Heart left ventricle (tissue), 16 donors: ENCODE measurements around the gene MS4A15. TPM values are rescaled to one million over a fixed set of nuclear protein-coding genes. Genes with fewer than 3 reads are reported as not detected.
A peak's percentile ranks its signal among the peaks of the same experiment; 100 is the strongest.

Source experiments
- ATAC-seq, 4 donors: fragments of 200-7000 bp; cut with Tn5 transposase; one replicate each; pipeline ENCODE4 v1.9.1; 2020 to 2022; ENCODE audit warnings: moderate library complexity in 4 of 4, mild to moderate bottlenecking in 3 of 4, moderate number of reproducible peaks in 1 of 4
- DNase-seq, 5 donors: peaks; one replicate each; pipeline ENCODE4 v3.0.0-alpha.2; 2020
- H3K27ac ChIP-seq, 12 donors: fragments of 200-600 bp; sonication (generic) in 4 of 12; one replicate each; pipeline versions ENCODE4 v1.5.0 to v1.8.0; 2016 to 2022; ENCODE audit warnings: mild to moderate bottlenecking in 2 of 12
- H3K27me3 ChIP-seq, 9 donors: fragments of 200-600 bp; sonication (generic) in 2 of 9; one replicate each; pipeline versions ENCODE4 v1.5.1 to v1.8.0; 2016 to 2022; ENCODE audit warnings: mild to moderate bottlenecking in 3 of 9
- H3K36me3 ChIP-seq, 9 donors: fragments of 200-600 bp; sonication (generic) in 2 of 9; one replicate each; pipeline versions ENCODE4 v1.5.0 to v1.8.0; 2018 to 2022; ENCODE audit warnings: mild to moderate bottlenecking in 2 of 9
- H3K4me1 ChIP-seq, 12 donors: fragments of 200-600 bp; sonication (generic) in 4 of 12; one replicate each; pipeline versions ENCODE4 v1.5.0 to v1.8.0; 2016 to 2022; ENCODE audit warnings: mild to moderate bottlenecking in 3 of 12
- H3K4me3 ChIP-seq, 12 donors: fragments of 200-600 bp; sonication (generic) in 4 of 12; one replicate each; pipeline versions ENCODE4 v1.5.0 to v1.8.0; 2017 to 2022; ENCODE audit warnings: mild to moderate bottlenecking in 9 of 12, moderate library complexity in 4 of 12
- H3K9me3 ChIP-seq, 12 donors: fragments of 200-600 bp; sonication (generic) in 4 of 12; one replicate each; pipeline versions ENCODE4 v1.5.0 to v1.8.0; 2016 to 2022; ENCODE audit warnings: mild to moderate bottlenecking in 1 of 12
- POLR2A ChIP-seq, 2 donors: fragments of 450-650 bp; IDR thresholded peaks; one replicate each; pipeline ENCODE4 v1.6.1; 2017; ENCODE audit warnings: antibody characterized with exemption in 2 of 2, mild to moderate bottlenecking in 2 of 2, moderate library complexity in 2 of 2
- WGBS, 4 donors: extraction: QIAGEN DNeasy Blood & Tissue Kit in 2 of 4; methylation state at CpG; one replicate each; pipeline versions ENCODE4 v1.1.5 to v1.1.7; 2013 to 2018; 5-methylcytosine and 5-hydroxymethylcytosine counted together
- intact Hi-C, 10 donors: fragments of 100-400 bp; cut with DNase I; formaldehyde crosslinking; loops; one replicate each; pipeline versions ENCODE4 v1.11.1 to v1.14.2; 2022
- polyA plus RNA-seq, 2 donors: library from polyadenylated mRNA; stranded (reverse); fragments of 200-250 nt; gene quantifications; one replicate each; pipeline ENCODE4 v1.2.3, GENCODE V29; 2013
- total RNA-seq, 9 donors: library from RNA; depleted of rRNA in 2 of 9; stranded (reverse); fragments of >200 nt in 2 of 9; fragmentation: NEBNext Ultra II Directional in 3 of 9; extraction: Animal tissue kit (Norgen Biotek cat#: 25700) in 3 of 9; gene quantifications; one replicate each; pipeline versions ENCODE4 v1.1.0 to v1.2.4, GENCODE V29; 2016 to 2023
- TF ChIP-seq, protein P1 (sequence below), 12 donors: fragments of 200-600 bp; sonication (generic) in 4 of 12; IDR thresholded peaks; one replicate each; pipeline versions ENCODE4 v1.5.0 to v1.8.0; 2018 to 2022; ENCODE audit warnings: antibody characterized with exemption in 12 of 12, mild to moderate bottlenecking in 5 of 12
- donor health status: ischemic (EF 13 %, LVEDD 7.1; RV severe dilation, severe dysfunction).
- donor health status: healthy with polysubstance abuse.
- donor health status: DM: no; HTN: yes; CAD: no.
- donor health status: DM: no; HTN: no; CAD: no.
- donor health status: ischemic (EF 25% LVEDD 6.9; RV normal size, moderate dysfunction).
- donor health status: ischemic (EF 25% LVEDD 5.7; RV mildly dilated, moderate dysfunction).
- donor health status: healthy.
- donor health status: DM: yes; HTN: yes; CAD: no.
- donor health status: ischemic (EF 35%, LVEDD 5.7; RV mildly dilated, moderate dysfunction).
- donor health status: nonischemic (EF 11% LVEDD 7.7; RV severe dilation, severe dysfunction).
- donor health status: DM: yes; HTN: yes; CAD: no.
- donor health status: PGD.
- donor health status: ischemic (EF 29% LVEDD 5.4; RV normal size, mild dysfunction).
- donor health status: nonischemic (EF 23%, LVEDD 6.1; RV moderate dilation, normal function).

MS4A15 gene
- total and polyA plus RNA-seq, 11 donors, result not detected

DNA sequence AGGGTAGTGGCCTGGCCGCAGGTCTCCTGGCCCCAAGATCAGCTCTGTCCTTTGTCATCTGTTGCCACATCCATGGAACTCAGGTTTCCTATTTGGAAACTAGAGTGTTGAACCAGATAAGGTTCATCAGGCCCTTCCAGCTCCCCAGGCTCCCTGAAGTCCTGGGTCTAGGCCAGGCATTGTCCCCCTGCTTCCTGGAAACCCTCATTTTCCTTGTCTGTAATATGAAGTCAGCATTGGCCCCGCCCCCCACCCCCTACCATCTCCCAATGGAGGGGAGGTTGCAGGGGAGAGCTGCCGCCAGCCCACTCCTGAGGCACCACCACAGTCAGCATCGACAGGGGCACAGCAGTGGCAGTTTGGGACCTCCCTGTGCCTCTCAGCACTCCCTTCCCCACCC lies 19.5 kb downstream of the MS4A15 start:
- no peak for DNase-seq
- TF ChIP-seq, protein P1, sequence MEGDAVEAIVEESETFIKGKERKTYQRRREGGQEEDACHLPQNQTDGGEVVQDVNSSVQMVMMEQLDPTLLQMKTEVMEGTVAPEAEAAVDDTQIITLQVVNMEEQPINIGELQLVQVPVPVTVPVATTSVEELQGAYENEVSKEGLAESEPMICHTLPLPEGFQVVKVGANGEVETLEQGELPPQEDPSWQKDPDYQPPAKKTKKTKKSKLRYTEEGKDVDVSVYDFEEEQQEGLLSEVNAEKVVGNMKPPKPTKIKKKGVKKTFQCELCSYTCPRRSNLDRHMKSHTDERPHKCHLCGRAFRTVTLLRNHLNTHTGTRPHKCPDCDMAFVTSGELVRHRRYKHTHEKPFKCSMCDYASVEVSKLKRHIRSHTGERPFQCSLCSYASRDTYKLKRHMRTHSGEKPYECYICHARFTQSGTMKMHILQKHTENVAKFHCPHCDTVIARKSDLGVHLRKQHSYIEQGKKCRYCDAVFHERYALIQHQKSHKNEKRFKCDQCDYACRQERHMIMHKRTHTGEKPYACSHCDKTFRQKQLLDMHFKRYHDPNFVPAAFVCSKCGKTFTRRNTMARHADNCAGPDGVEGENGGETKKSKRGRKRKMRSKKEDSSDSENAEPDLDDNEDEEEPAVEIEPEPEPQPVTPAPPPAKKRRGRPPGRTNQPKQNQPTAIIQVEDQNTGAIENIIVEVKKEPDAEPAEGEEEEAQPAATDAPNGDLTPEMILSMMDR (IDR thresholded peaks at IDR 0.05), result no peak
- no peak for TF ChIP-seq POLR2A (IDR thresholded peaks at IDR 0.05)
- peaks cover 0 to 22% (median 9%) of the 10 kb centered on the region in 12 donors for H3K4me1 ChIP-seq
- peaks cover 0 to 2% (median 0%) of the 10 kb centered on the region in 12 donors for H3K9me3 ChIP-seq
- intact Hi-C loops, result loop anchor here in 8 of 10 donors (1.0 to 10.0 kb wide), 7 partner anchors 55 to 411 kb away; no protein-coding TSS in a partner anchor
- H3K4me3 ChIP-seq, result no peak overlapping the region
- H3K27ac ChIP-seq, result peak overlapping the region in 6 of 12 donors; percentile 24 to 59 (median 49)
- H3K27me3 ChIP-seq, result peaks cover 0 to 11% (median 0%) of the 10 kb centered on the region in 9 donors
- WGBS, 4 donors, result 69 to 73% (median 71%) methylated on average over 4 of the region's 4 CpGs; no CpG with 5 or more reads in 1 of the 4 donors
- no peaks in the 10 kb centered on the region for H3K36me3 ChIP-seq
- peak in 1 of 4 donors; percentile 19 for ATAC-seq

GRCh38 chr11:60777106-60777505 lies 20.4 kb downstream of the MS4A15 start:
- Histone ChIP-seq H3K27me3 (peaks cover 0 to 2% (median 0%) of the 10 kb centered on the region in 9 donors), H3K4me1 (peaks cover 0 to 22% (median 9%) of the 10 kb centered on the region in 12 donors), H3K36me3 (no peaks in the 10 kb centered on the region), H3K4me3 (no peak overlapping the region), H3K27ac (peak overlapping the region in 6 of 12 donors; percentile 1 to 59 (median 30)), H3K9me3 (peaks cover 0 to 2% (median 0%) of the 10 kb centered on the region in 12 donors)
- WGBS, 4 donors, result 48 to 58% (median 54%) methylated on average over 4 of the region's 4 CpGs
- intact Hi-C loops, result loop anchor here in 7 of 10 donors (5.0 to 10.0 kb wide), 6 partner anchors 55 to 410 kb away; no protein-coding TSS in a partner anchor
- no peak for DNase-seq
- TF ChIP-seq POLR2A (IDR thresholded peaks at IDR 0.05), result no peak
- TF ChIP-seq, protein P1 (IDR thresholded peaks at IDR 0.05), result no peak
- no peak for ATAC-seq

DNA sequence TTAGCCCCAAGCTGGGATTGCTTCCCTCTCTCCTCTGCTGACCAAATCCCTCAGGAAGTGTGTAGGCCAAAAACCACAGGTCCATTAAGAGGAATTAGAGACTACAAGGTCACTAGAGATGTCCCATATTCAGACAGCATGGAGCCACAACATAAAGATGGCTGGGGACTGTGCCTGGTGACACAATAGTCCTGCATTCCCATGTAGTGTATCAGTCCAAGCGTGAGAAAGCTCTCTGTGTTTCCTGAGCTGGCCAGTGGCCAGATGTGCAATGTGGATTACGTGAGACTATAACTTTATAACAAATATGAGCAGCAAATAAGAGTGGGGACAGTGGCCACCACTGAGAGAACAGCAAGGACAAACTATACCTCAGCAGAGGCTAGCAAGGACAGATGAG lies 20.9 kb downstream of the MS4A15 start:
- no peak for TF ChIP-seq POLR2A (IDR thresholded peaks at IDR 0.05)
- TF ChIP-seq, protein P1 (IDR thresholded peaks at IDR 0.05), result no peak
- Histone ChIP-seq H3K9me3 (peaks cover 0 to 2% (median 0%) of the 10 kb centered on the region in 12 donors), H3K36me3 (no peaks in the 10 kb centered on the region), H3K27me3 (no peaks in the 10 kb centered on the region), H3K27ac (peak overlapping the region in 6 of 12 donors; percentile 1 to 59 (median 30)), H3K4me3 (no peak overlapping the region), H3K4me1 (peaks cover 0 to 22% (median 9%) of the 10 kb centered on the region in 12 donors)
- DNase-seq (peak in 3 of 5 donors; percentile 44 to 69 (median 59)), ATAC-seq (peak in 2 of 4 donors; percentile 35 to 42)
- intact Hi-C loops, result loop anchor here in 7 of 10 donors (5.0 to 10.0 kb wide), 6 partner anchors 55 to 410 kb away; no protein-coding TSS in a partner anchor
- 29 to 45% (median 38%) methylated on average over 2 of the region's 2 CpGs for WGBS, 4 donors

- Histone ChIP-seq H3K27ac (no peak overlapping the region), H3K27me3 (no peaks in the 10 kb centered on the region), H3K9me3 (peaks cover 0 to 2% (median 0%) of the 10 kb centered on the region in 12 donors), H3K4me3 (no peak overlapping the region), H3K36me3 (no peaks in the 10 kb centered on the region), H3K4me1 (peaks cover 0 to 19% (median 8%) of the 10 kb centered on the region in 12 donors)
- intact Hi-C loops, result loop anchor here in 1 of 10 donors (5.0 kb wide), 1 partner anchor 117 kb away; no protein-coding TSS in a partner anchor
- no peak for DNase-seq
- no peak for ATAC-seq
- WGBS, 4 donors, result 88 to 92% (median 91%) methylated on average over 2 of the region's 2 CpGs
- TF ChIP-seq, protein P1 (IDR thresholded peaks at IDR 0.05), result no peak
- TF ChIP-seq POLR2A (IDR thresholded peaks at IDR 0.05), result no peak
Measured at GRCh38 chr11:60780065-60780464, 23.4 kb downstream of the MS4A15 start.
